Adipose tissue (tissue), 3 donors: ENCODE results near the gene SOX11. TPM values are rescaled to one million over a fixed set of nuclear protein-coding genes. Genes with fewer than 3 reads are reported as not detected.

Experiments
- H3K27ac ChIP-seq: one replicate; pipeline ENCODE4 v1.5.1; 2013; ENCODE audit warnings: low read depth, low read length
- WGBS, 3 donors: extraction: QIAGEN DNeasy Blood & Tissue Kit; methylation state at CpG; one replicate each; pipeline ENCODE4 v1.1.7; 2013; 5-methylcytosine and 5-hydroxymethylcytosine counted together
- polyA plus RNA-seq, 3 donors: library from polyadenylated mRNA; stranded (reverse); fragments of 200-250 nt; gene quantifications; one replicate each; pipeline ENCODE4 v1.2.3, GENCODE V29; 2013
- donor health status: healthy with polysubstance abuse.
- donor health status: Bipolar disorder and iron deficiency.
- donor health status: healthy.

Gene SOX11
- polyA plus RNA-seq, 3 donors = not detected

GRCh38 chr2:5690286-5690685 is 1.9 kb upstream of the SOX11 start:
- H3K27ac ChIP-seq = no peak overlapping the region
- WGBS, 3 donors = 35 to 38% (median 36%) methylated on average over 8 of the region's 8 CpGs

GRCh38 chr2:5690718-5691220 is 1.4 kb upstream of the SOX11 start:
- WGBS, 3 donors = 4 to 5% (median 5%) methylated on average over 25 of the region's 25 CpGs
- no peak overlapping the region for H3K27ac ChIP-seq

- no peak overlapping the region for H3K27ac ChIP-seq
- WGBS, 3 donors = 1 to 3% (median 2%) methylated on average over 50 to 83 of the region's 83 CpGs
Measured at GRCh38 chr2:5691221-5691984, 781 bp upstream of the SOX11 start.

- H3K27ac ChIP-seq = no peak overlapping the region
- WGBS, 3 donors = 2 to 3% (median 2%) methylated on average over 55 to 69 of the region's 69 CpGs
Measured at GRCh38 chr2:5692561-5693286, 540 bp downstream of the SOX11 start.

- WGBS, 3 donors = 2 to 4% (median 4%) methylated on average over 88 to 102 of the region's 102 CpGs
- H3K27ac ChIP-seq = no peak overlapping the region
Measured at GRCh38 chr2:5693287-5694201, 1.4 kb downstream of the SOX11 start.

- 9 to 21% (median 13%) methylated on average over 9 of the region's 9 CpGs for WGBS, 3 donors
- H3K27ac ChIP-seq = no peak overlapping the region
Measured at GRCh38 chr2:5694306-5694705, 2.1 kb downstream of the SOX11 start.

- WGBS, 3 donors = 4 to 6% (median 4%) methylated on average over 45 to 49 of the region's 49 CpGs
- no peak overlapping the region for H3K27ac ChIP-seq
Measured at GRCh38 chr2:5695654-5696403, 3.6 kb downstream of the SOX11 start.

- no peak overlapping the region for H3K27ac ChIP-seq
- WGBS, 3 donors = 1 to 2% (median 1%) methylated on average over 43 to 65 of the region's 65 CpGs
Measured at GRCh38 chr2:5696404-5696944, 4.3 kb downstream of the SOX11 start.

GRCh38 chr2:5696945-5697521 is 4.8 kb downstream of the SOX11 start:
- 2 to 5% (median 4%) methylated on average over 48 to 49 of the region's 49 CpGs for WGBS, 3 donors

GRCh38 chr2:5697562-5697961 is 5.4 kb downstream of the SOX11 start:
- WGBS, 3 donors = 55 to 72% (median 68%) methylated on average over 8 of the region's 8 CpGs
- no peak overlapping the region for H3K27ac ChIP-seq

More at GRCh38 chr2:5696945-5697521, 4.8 kb downstream of the SOX11 start:
- no peak overlapping the region for H3K27ac ChIP-seq

GRCh38 chr2:5698134-5698533 is 6.0 kb downstream of the SOX11 start:
- no peak overlapping the region for H3K27ac ChIP-seq
- WGBS, 3 donors = 85 to 97% (median 93%) methylated on average over 4 of the region's 4 CpGs

GRCh38 chr2:5699963-5700362 is 7.8 kb downstream of the SOX11 start:
- no peak overlapping the region for H3K27ac ChIP-seq
- WGBS, 3 donors = 82 to 90% (median 88%) methylated on average over 4 of the region's 4 CpGs

- no peak overlapping the region for H3K27ac ChIP-seq
- WGBS, 3 donors = 82 to 92% (median 84%) methylated on average over 5 of the region's 5 CpGs
Measured at GRCh38 chr2:5700551-5700950, 8.4 kb downstream of the SOX11 start.

- no peak overlapping the region for H3K27ac ChIP-seq
- 65 to 90% (median 89%) methylated on average over 3 of the region's 3 CpGs for WGBS, 3 donors
Measured at GRCh38 chr2:5701266-5701665, 9.1 kb downstream of the SOX11 start.

GRCh38 chr2:5703166-5703565 is 11.0 kb downstream of the SOX11 start:
- H3K27ac ChIP-seq = no peak overlapping the region
- WGBS, 3 donors = 93 to 94% (median 94%) methylated on average over 2 of the region's 2 CpGs

- H3K27ac ChIP-seq = no peak overlapping the region
- WGBS, 3 donors = 91 to 95% (median 94%) methylated on average over 4 of the region's 4 CpGs
Measured at GRCh38 chr2:5705490-5705889, 13.3 kb downstream of the SOX11 start.

GRCh38 chr2:5706717-5707455 is 14.7 kb downstream of the SOX11 start:
- 85 to 86% (median 85%) methylated on average over 55 to 56 of the region's 56 CpGs for WGBS, 3 donors

More at GRCh38 chr2:5706717-5707455, 14.7 kb downstream of the SOX11 start:
- no peak overlapping the region for H3K27ac ChIP-seq
